Measurements from ENCODE around the gene AJAP1. TPM values are rescaled to one million over a fixed set of nuclear protein-coding genes. Genes with fewer than 3 reads are reported as not detected.

Gene AJAP1
- total RNA-seq, 1 experiment from 2014 or later: not detected

GRCh38 chr1:4797429-4797828, 143.0 kb downstream of the AJAP1 start:
- intact Hi-C loops (cut with micrococcal nuclease; ENCODE audit: unreplicated experiment): no loop called here
- BruUV-seq (replicated peaks): no TSS peak
- Histone ChIP-seq H3K36me3 (ENCODE audit: control insufficient read depth, insufficient read depth, low read length) (no peaks in the 10 kb centered on the region), H3K27ac (ENCODE audit: low read length) (no peak overlapping the region), H3K27me3 (ENCODE audit: control insufficient read depth, insufficient read depth, low read length) (no peaks in the 10 kb centered on the region; the same call in 1 of the 2 replicates), H3K4me1 (ENCODE audit: control insufficient read depth, insufficient read depth, low read length) (no peaks in the 10 kb centered on the region), H3K4me3 (ENCODE audit: low read depth in 2 of 2, low read length in 2 of 2) (no peak overlapping the region), H3K9me3 (ENCODE audit: control insufficient read depth, insufficient read depth, low read depth, low read length) (no peaks in the 10 kb centered on the region)
- DNase-seq (ENCODE audit: low read depth, low spot score) (no peak), ATAC-seq (no peak)
- in situ Hi-C loops (cut with HindIII; ENCODE audit: low pct_unique_long_range_greater_than_20kb, low sequenced_read_pairs): no loop called here
- CTCF ChIA-PET: no interaction called here
- TF ChIP-seq POLR2AphosphoS5 (IDR thresholded peaks at IDR 0.05; ENCODE audit: low read depth, low read length) (no peak), TCF7L2 (IDR thresholded peaks at IDR 0.05; ENCODE audit: low read depth, low read length) (no peak), CTCF (IDR thresholded peaks at IDR 0.05) (no peak), SIN3A (IDR thresholded peaks at IDR 0.05; ENCODE audit: borderline replicate concordance, insufficient read depth, low read depth, low read length) (no peak)
- TF ChIP-seq, protein P1, sequence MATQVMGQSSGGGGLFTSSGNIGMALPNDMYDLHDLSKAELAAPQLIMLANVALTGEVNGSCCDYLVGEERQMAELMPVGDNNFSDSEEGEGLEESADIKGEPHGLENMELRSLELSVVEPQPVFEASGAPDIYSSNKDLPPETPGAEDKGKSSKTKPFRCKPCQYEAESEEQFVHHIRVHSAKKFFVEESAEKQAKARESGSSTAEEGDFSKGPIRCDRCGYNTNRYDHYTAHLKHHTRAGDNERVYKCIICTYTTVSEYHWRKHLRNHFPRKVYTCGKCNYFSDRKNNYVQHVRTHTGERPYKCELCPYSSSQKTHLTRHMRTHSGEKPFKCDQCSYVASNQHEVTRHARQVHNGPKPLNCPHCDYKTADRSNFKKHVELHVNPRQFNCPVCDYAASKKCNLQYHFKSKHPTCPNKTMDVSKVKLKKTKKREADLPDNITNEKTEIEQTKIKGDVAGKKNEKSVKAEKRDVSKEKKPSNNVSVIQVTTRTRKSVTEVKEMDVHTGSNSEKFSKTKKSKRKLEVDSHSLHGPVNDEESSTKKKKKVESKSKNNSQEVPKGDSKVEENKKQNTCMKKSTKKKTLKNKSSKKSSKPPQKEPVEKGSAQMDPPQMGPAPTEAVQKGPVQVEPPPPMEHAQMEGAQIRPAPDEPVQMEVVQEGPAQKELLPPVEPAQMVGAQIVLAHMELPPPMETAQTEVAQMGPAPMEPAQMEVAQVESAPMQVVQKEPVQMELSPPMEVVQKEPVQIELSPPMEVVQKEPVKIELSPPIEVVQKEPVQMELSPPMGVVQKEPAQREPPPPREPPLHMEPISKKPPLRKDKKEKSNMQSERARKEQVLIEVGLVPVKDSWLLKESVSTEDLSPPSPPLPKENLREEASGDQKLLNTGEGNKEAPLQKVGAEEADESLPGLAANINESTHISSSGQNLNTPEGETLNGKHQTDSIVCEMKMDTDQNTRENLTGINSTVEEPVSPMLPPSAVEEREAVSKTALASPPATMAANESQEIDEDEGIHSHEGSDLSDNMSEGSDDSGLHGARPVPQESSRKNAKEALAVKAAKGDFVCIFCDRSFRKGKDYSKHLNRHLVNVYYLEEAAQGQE (IDR thresholded peaks at IDR 0.05; ENCODE audit: insufficient read depth in 1 of 2, low read depth in 2 of 2, low read length in 1 of 2): no peak
- POLR2A ChIA-PET: no interaction called here

- TF ChIP-seq, protein P1 (IDR thresholded peaks at IDR 0.05; ENCODE audit: insufficient read depth in 1 of 2, low read depth in 2 of 2, low read length in 1 of 2): no peak
- no peak for TF ChIP-seq SIN3A (IDR thresholded peaks at IDR 0.05; ENCODE audit: borderline replicate concordance, insufficient read depth, low read depth, low read length)
- no peak for TF ChIP-seq CTCF (IDR thresholded peaks at IDR 0.05)
- TF ChIP-seq POLR2AphosphoS5 (IDR thresholded peaks at IDR 0.05; ENCODE audit: low read depth, low read length): no peak
- TF ChIP-seq TCF7L2 (IDR thresholded peaks at IDR 0.05; ENCODE audit: low read depth, low read length): no peak
- no peaks in the 10 kb centered on the region; the same call in 1 of the 2 replicates for H3K27me3 ChIP-seq (ENCODE audit: control insufficient read depth, insufficient read depth, low read length)
- H3K4me3 ChIP-seq (ENCODE audit: low read depth in 2 of 2, low read length in 2 of 2): no peak overlapping the region
- no peak for DNase-seq (ENCODE audit: low read depth, low spot score)
- no peak overlapping the region for H3K27ac ChIP-seq (ENCODE audit: low read length)
- ChIA-PET POLR2A (no interaction called here), CTCF (no interaction called here)
- BruUV-seq (replicated peaks): no TSS peak
- in situ Hi-C loops (cut with HindIII; ENCODE audit: low pct_unique_long_range_greater_than_20kb, low sequenced_read_pairs): no loop called here
- no peaks in the 10 kb centered on the region for H3K9me3 ChIP-seq (ENCODE audit: control insufficient read depth, insufficient read depth, low read depth, low read length)
- H3K36me3 ChIP-seq (ENCODE audit: control insufficient read depth, insufficient read depth, low read length): no peaks in the 10 kb centered on the region
- no peak for ATAC-seq
- intact Hi-C loops (cut with micrococcal nuclease; ENCODE audit: unreplicated experiment): no loop called here
- H3K4me1 ChIP-seq (ENCODE audit: control insufficient read depth, insufficient read depth, low read length): no peaks in the 10 kb centered on the region
Measured at GRCh38 chr1:4801192-4801924, 146.9 kb downstream of the AJAP1 start.

Data from Panc1 (cell line).